HepG2 (cell line): ENCODE results near the gene ATP13A1. TPM values are rescaled to one million over a fixed set of nuclear protein-coding genes. Genes with fewer than 3 reads are reported as not detected.

Experiments
- ATAC-seq: fragments of 200-7000 bp; cut with Tn5 transposase; 3 replicates; pipeline ENCODE4 v1.9.1; 2020; ENCODE audit warnings: mild to moderate bottlenecking, moderate library complexity
- BruUV-seq: library from RNA; stranded (reverse); fragments of 400-500 nt; replicated peaks from 2 replicates; lab custom pipeline; 2021; lab: Mats Ljungman, UMichigan
- CTCF ChIA-PET: fragments of 300-600 bp; formaldehyde crosslinking; extraction: SDS; loops from one replicate; lab custom pipeline; 2021; ENCODE audit warnings: low total read pairs, inconsistent platforms, low intra/inter-chr PET ratio; lab: Yijun Ruan, JAX
- POLR2A ChIA-PET: fragments of 350-600 bp; sonication (Branson Sonifier 250); formaldehyde crosslinking; loops from one replicate; lab custom pipeline; 2020; ENCODE audit warnings: antibody characterized with exemption, inconsistent platforms; lab: Yijun Ruan, JAX
- DNase-seq: peaks from one replicate; pipeline ENCODE4 v3.0.0-alpha.2; 2015; ENCODE audit warnings: low spot score
- FAIRE-seq: peaks from 3 replicates; lab custom pipeline; 2011; peaks lifted over from hg19 to GRCh38; lab: Jason Lieb, UNC
- H2AFZ ChIP-seq: one replicate; pipeline ENCODE4 v1.6.1; 2011; ENCODE audit warnings: low read length, inconsistent platforms
- H3K27ac ChIP-seq: fragments of 300-600 bp; 3 replicates; pipeline ENCODE4 v1.8.0; 2011; ENCODE audit warnings: mixed run types, mild to moderate bottlenecking, mixed read lengths, low read length, inconsistent platforms; ENCODE audit not compliant: insufficient read depth; ENCODE audit errors: extremely low read length
- H3K27me3 ChIP-seq, 2 experiments: fragments of 200-600 bp in 1 of 2; 2 replicates in 1 of 2; 3 replicates in 1 of 2; pipeline versions ENCODE4 v1.6.0 to v1.8.0; 2011; ENCODE audit warnings: low read length in 2 of 2, mild to moderate bottlenecking in 2 of 2, moderate library complexity in 2 of 2, inconsistent platforms in 1 of 2; ENCODE audit not compliant: insufficient read depth in 2 of 2, control insufficient read depth in 1 of 2
- H3K36me3 ChIP-seq, 2 experiments: fragments of 200-600 bp in 1 of 2; replicated peaks in 1 of 2; 2 replicates in 1 of 2; 3 replicates in 1 of 2; pipeline versions ENCODE4 v1.5.1 to v1.8.0; 2011; ENCODE audit warnings: low read length in 2 of 2, inconsistent platforms in 1 of 2; ENCODE audit not compliant: insufficient read depth in 2 of 2, control insufficient read depth in 1 of 2
- H3K4me1 ChIP-seq: 2 replicates; pipeline ENCODE4 v1.5.1; 2012; ENCODE audit warnings: low read length, inconsistent platforms; ENCODE audit not compliant: insufficient read depth
- H3K4me2 ChIP-seq: 2 replicates; pipeline ENCODE4 v1.6.0; 2011; ENCODE audit warnings: low read depth, low read length, inconsistent platforms
- H3K4me3 ChIP-seq, 3 experiments: fragments of 200-600 bp in 1 of 3; sonication (generic), shearing (Covaris generic) in 1 of 3; replicated peaks in 1 of 3; 2 replicates each; pipeline ENCODE4 v1.5.1; 2011 to 2016; ENCODE audit warnings: low read length in 3 of 3, inconsistent platforms in 2 of 3, low read depth in 2 of 3, mild to moderate bottlenecking in 2 of 3, control low read depth in 1 of 3, mixed read lengths in 1 of 3; ENCODE audit not compliant: insufficient read depth in 1 of 3
- H3K79me2 ChIP-seq: one replicate; pipeline ENCODE4 v1.6.1; 2011; ENCODE audit warnings: low read length, inconsistent platforms; ENCODE audit not compliant: insufficient read depth
- H3K9ac ChIP-seq: 2 replicates; pipeline ENCODE4 v1.6.0; 2011; ENCODE audit warnings: mild to moderate bottlenecking, low read depth, low read length, inconsistent platforms; ENCODE audit not compliant: insufficient read depth
- H3K9me3 ChIP-seq: 2 replicates; pipeline ENCODE4 v1.5.1; 2012; ENCODE audit warnings: mild to moderate bottlenecking, low read length
- H4K20me1 ChIP-seq: 2 replicates; pipeline ENCODE4 v1.6.0; 2011; ENCODE audit warnings: inconsistent platforms, mild to moderate bottlenecking, low read length, moderate library complexity; ENCODE audit not compliant: insufficient read depth
- AKNA ChIP-seq: sonication (generic); formaldehyde crosslinking; IDR thresholded peaks from 2 replicates; pipeline ENCODE4 v1.4.0; 2020; ENCODE audit warnings: missing genetic modification reagents, borderline replicate concordance
- RORA ChIP-seq: sonication (generic); formaldehyde crosslinking; IDR thresholded peaks from 2 replicates; pipeline ENCODE4 v1.5.0; 2020; ENCODE audit warnings: mild to moderate bottlenecking, missing genetic modification reagents, moderate library complexity
- ZNF776 ChIP-seq: sonication (generic); formaldehyde crosslinking; IDR thresholded peaks from 2 replicates; pipeline ENCODE4 v1.4.0; 2020; ENCODE audit warnings: mild to moderate bottlenecking, missing genetic modification reagents
- WGBS: methylation state at CpG from one replicate; pipeline ENCODE4 v1.1.6; 2017; ENCODE audit warnings: low lambda C conversion rate; 5-methylcytosine and 5-hydroxymethylcytosine counted together
- in situ Hi-C: cut with HindIII; loops from 2 replicates; pipeline ENCODE4 v1.10.0; 2017; ENCODE audit warnings: low pct_unique_long_range_greater_than_20kb; ENCODE audit not compliant: extremely low pct_ligation_motif_present
- intact Hi-C: fragments of 100-400 bp; cut with micrococcal nuclease; formaldehyde crosslinking; loops from one replicate; pipeline ENCODE4 v1.10.0; 2022; ENCODE audit not compliant: unreplicated experiment
- polyA plus RNA-seq, 8 experiments: library from polyadenylated mRNA; depleted of rRNA in 3 of 8; stranded (reverse) in 7 of 8; unstranded in 1 of 8; fragments of >200 nt; fragmentation: Illumina TruSeq in 4 of 8; extraction: Trizol in 4 of 8; gene quantifications; 2 replicates each; pipeline versions ENCODE4 v1.2.1 to v1.2.3, GENCODE V29; 2011 to 2016; ENCODE audit warnings: low read depth in 4 of 8, missing spikeins in 1 of 8, mixed read lengths in 1 of 8; ENCODE audit not compliant: insufficient read depth in 1 of 8
- total RNA-seq, 5 experiments: library from RNA; depleted of rRNA; stranded (reverse); fragments of >200 nt; fragmentation: Illumina TruSeq; extraction: Trizol; gene quantifications; 2 replicates each; pipeline ENCODE4 v1.2.3, GENCODE V29; 2016; ENCODE audit warnings: low read depth in 1 of 5

The ATP13A1 gene
- total and polyA plus RNA-seq, 2 of the 13 experiments (the other 11 are each of a cell fraction or from before 2014, with no cell fraction given): 23.2 to 41.7 TPM

DNA sequence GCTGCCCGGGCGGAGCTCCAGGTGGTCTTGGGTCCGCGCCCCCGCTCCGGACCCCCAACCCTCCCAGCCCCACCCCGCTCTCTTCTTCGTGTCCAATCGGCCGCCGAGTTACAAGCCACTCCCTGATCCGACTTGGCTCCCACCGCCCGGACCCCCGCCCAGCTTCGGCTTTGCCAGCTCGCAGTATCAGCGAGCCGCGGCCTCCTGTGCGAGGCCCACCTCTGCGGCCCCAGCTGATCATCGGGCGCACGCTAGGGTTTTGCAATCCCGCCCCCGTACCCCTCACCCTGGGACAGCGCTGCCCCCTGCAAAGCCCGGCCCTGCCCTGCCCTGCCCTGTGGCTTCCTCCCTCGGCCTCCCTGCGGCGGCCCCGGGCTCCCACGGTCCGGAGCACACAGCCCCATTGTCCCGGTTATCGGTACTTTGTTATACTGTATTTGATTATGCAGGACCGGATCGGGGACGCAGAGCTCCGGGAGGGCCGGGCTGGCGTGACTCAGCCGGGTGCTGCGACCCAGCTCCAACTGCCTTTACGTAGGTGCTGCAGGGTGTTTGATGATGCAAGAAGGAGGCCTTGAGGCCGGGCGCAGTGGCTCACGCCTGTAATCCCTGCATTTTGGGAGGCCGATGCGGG lies 34.9 kb downstream of the ATP13A1 start:
- no peak overlapping the region for H3K9ac ChIP-seq

More for the DNA sequence above, 34.9 kb downstream of the ATP13A1 start:
- ChIA-PET POLR2A (no interaction called here), CTCF (no interaction called here)
- no peaks in the 10 kb centered on the region for H3K4me1 ChIP-seq
- no peak overlapping the region for H2AFZ ChIP-seq
- no peaks in the 10 kb centered on the region for H4K20me1 ChIP-seq
- H3K27ac ChIP-seq: no peak overlapping the region
- no peak for FAIRE-seq
- H3K79me2 ChIP-seq: no peaks in the 10 kb centered on the region
- no peaks in the 10 kb centered on the region for H3K9me3 ChIP-seq
- no peak for ATAC-seq
- in situ Hi-C loops: no loop called here
- BruUV-seq: no TSS peak
- TF ChIP-seq RORA (CRISPR knock-in tag) (no peak), ZNF776 (no peak), AKNA (CRISPR knock-in tag) (no peak)
- no peak overlapping the region for H3K4me3 ChIP-seq
- no peaks in the 10 kb centered on the region for H3K27me3 ChIP-seq
- H3K4me2 ChIP-seq: no peak overlapping the region
- DNase-seq: no peak
- intact Hi-C loops: no loop called here
- WGBS: 96% methylated on average over 51 of the region's 51 CpGs
- no peaks in the 10 kb centered on the region for H3K36me3 ChIP-seq
